NCI-H187 (cell line): ENCODE results near the gene FBXO9.

Experiments
- DNase-seq, 2 experiments: peaks; one replicate each; lab custom pipeline; 2025; lab: John Stamatoyannopoulos, UW

FBXO9 gene

GRCh38 chr6:53136000-53136609 is 70.9 kb downstream of the FBXO9 start:
- DNase-seq: no peak

DNA sequence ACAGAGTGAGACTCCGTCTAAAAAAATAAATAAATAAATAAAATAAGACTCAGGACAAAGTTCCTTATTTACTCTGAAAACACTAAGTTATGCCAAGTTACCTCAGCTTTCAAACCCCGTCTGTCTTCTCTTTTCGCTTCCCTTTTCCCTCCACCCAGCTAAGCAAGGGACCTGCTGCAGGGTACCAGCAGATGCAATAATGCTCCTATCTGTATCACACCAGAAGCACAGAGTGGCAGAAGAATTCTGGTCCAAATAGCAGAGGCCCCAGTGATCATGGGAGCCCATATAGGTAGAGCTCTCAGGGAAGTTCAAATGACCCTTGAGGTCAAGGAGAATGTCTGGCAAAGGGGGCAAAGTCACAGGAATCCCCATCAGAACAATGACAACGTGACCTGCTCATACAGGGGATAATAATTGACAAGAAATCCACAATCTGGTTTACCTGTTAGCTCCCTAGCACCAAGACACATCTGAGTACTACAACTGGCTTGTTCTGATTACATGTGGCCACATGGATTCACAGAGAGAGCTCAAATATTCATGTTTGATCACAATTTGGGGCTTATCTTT is 74.7 kb downstream of the FBXO9 start:
- DNase-seq: no peak

GRCh38 chr6:53142810-53143209 is 77.6 kb downstream of the FBXO9 start:
- DNase-seq: no peak

DNA sequence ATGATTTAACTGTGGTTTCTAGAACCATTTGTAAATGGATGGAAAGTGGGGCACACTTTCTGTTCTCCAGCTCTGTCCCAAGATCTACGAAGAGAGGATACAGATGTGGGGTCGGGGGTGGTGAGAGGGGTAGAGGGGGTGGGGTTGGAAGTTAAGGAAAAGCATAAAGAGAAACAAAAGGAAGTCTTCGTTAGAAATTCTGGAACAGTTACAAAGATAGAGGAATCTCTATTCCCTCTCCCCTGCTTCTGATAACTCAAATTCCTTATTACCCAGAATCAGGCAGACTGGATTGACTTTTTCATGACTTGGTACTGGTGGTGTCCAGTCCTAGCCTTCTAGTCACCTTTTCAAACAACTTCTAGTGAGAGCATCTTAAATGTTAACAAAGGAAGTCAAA is 78.5 kb downstream of the FBXO9 start:
- DNase-seq: no peak

DNA sequence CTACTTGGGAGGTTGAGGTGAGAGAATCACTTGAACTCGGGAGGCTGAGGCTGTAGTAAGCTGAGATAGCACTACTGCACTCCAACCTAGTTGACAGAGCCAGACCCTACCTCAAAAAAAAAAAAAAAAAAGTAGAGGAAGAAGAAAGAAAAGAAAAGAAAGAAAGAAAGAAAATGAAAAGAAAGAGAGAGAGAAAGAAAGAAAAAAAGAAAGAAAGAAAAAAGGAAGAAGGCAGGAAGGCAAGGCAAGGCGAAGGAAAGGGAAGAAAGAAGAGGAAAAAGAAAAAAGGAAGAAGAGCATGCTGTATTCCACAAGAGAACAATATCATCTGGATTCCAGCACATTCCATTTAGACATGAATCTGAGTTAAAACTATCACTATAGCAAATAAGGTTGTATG is 79.6 kb downstream of the FBXO9 start:
- DNase-seq: no peak

- no peak for DNase-seq
Observed at GRCh38 chr6:53148684-53149083, 83.5 kb downstream of the FBXO9 start, which contains the start of gene GCM1. Gene GCM1, minus strand, starts transcription at chr6:53148841. Its CDS starts 3,209 bp downstream, at chr6:53145632.
